GM20000 (cell line): ENCODE results near the gene DCST1.

Experiments
- DNase-seq: peaks from one replicate; pipeline ENCODE4 v3.0.0; 2012; ENCODE audit warnings: low spot score
- TF ChIP-seq, protein P1 (sequence below): IDR thresholded peaks from 2 replicates; pipeline ENCODE4 v1.5.1; 2012; ENCODE audit warnings: mild to moderate bottlenecking, control low read depth; ENCODE audit errors: extremely low read depth, missing control alignments

Gene DCST1

DNA sequence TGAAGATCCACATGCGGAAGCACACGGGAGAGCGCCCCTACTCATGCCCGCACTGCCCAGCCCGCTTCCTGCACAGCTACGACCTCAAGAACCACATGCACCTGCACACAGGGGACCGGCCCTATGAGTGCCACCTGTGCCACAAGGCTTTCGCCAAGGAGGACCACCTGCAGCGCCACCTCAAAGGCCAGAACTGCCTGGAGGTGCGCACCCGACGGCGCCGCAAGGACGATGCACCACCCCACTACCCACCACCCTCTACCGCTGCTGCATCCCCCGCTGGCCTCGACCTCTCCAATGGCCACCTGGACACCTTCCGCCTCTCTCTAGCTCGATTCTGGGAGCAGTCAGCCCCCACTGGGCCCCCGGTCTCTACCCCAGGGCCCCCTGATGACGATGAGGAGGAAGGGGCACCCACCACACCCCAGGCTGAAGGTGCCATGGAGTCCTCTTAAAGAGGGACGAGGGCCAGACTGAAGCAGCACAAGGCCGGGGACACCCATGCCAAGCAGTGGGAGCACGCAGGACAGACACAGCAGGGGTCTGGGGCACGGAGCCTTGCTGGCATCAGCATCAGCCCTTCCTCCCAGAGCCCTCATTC, 17.3 kb upstream of the DCST1 start:
- DNase-seq: no peak
- TF ChIP-seq, protein P1, sequence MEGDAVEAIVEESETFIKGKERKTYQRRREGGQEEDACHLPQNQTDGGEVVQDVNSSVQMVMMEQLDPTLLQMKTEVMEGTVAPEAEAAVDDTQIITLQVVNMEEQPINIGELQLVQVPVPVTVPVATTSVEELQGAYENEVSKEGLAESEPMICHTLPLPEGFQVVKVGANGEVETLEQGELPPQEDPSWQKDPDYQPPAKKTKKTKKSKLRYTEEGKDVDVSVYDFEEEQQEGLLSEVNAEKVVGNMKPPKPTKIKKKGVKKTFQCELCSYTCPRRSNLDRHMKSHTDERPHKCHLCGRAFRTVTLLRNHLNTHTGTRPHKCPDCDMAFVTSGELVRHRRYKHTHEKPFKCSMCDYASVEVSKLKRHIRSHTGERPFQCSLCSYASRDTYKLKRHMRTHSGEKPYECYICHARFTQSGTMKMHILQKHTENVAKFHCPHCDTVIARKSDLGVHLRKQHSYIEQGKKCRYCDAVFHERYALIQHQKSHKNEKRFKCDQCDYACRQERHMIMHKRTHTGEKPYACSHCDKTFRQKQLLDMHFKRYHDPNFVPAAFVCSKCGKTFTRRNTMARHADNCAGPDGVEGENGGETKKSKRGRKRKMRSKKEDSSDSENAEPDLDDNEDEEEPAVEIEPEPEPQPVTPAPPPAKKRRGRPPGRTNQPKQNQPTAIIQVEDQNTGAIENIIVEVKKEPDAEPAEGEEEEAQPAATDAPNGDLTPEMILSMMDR: no peak

DNA sequence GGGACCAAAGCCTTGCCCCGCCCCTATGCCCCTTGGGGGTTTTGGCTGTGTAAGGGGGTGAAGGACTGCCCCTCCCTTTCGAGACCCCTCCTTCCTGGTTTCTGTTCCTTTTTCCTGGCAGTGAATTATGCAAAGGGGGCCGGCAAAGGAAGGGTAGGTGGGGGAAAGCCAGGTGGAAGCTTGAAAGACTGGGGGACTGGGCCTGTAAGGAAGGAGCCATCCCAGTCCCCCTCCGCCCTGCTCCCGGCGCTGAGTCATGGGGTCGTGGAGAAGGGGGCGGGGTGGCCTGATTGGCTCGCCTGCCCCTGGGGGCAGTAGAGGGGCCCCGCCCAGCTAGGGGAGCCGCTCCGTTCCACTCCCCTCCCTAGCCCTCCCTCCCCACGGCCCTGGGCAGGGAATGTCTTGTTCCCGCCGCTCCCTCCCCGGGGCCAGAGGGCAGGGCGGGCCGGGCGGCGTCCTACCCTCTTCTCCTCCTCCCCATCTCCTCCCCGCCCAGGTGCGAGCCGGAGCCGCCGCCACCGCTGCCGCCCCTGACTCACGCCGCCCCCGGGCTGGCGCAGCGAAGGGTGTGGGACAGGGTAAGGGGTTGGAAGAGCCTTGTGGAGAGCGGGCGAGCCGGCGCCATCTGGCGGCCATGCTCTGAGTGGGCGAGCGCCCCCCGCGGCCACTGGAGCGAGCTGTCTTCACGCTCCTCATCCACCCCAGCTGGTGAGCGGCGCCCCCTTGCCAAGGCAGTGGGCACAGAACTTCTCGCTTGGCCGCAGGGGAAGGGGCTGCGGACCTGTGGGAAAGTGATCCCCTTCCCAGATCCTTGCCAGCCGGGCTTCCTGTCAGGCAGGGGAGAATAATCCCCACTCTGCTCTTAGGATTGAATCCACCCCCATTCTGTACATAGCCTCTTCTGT, 16.3 kb upstream of the DCST1 start:
- TF ChIP-seq, protein P1: peak; percentile 100

DNA sequence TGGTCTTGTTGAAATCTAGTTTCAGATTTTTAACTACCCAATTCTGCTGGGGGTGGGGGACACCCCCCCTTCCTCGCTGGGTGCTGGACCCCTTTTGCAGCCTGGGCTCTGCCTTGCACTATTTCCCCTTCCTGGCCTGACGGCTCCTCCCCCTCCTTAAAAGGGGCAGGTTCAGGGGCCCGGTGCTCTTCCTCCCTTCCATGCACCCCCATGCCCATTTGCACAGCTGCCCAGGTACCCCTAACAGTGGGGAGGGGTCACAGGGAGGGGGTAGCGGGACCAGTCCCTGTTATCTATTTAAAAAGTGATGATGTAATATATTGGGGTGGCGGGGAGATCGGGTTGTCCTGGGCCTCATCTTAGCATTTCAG, 15.7 kb upstream of the DCST1 start:
- peak; percentile 68 for DNase-seq
- TF ChIP-seq, protein P1: no peak

More for the DNA sequence above, 16.3 kb upstream of the DCST1 start:
- peak; percentile 89 for DNase-seq

DNA sequence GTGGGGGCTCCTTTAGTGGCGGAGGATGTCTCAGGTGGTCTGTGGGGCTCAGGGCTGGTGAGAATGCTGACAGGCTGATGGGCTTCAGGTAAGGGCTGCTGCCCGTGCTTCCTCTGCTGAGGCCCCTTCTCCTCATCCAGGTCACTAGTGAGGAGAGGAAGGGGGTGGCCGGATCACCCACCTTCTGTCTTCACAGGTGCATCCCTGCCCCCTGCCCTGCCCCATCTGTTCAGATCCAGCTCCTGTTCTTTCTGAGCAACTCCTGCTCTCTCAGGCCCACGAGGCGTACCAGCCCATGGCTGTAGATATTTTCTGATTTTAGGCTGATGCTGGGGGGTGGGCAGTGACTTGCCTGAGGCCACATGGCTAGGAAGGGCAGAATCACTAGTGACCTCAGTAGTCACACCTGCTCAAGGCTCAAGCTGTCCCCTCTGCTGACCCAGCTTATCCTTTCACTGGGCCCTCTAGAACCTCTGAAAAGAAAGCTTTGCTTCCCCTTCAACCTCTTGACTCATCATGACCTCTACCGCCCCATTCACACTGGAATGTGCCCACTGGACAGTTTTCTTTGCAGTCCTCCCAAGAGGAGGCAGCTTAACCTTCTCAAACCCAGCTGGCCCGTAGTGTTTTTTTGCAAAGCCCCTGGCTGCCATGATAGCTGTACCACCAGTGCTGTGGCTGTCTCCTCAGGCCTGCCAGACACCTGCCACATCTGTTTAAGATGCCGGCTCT, 14.8 kb upstream of the DCST1 start:
- TF ChIP-seq, protein P1: no peak

DNA sequence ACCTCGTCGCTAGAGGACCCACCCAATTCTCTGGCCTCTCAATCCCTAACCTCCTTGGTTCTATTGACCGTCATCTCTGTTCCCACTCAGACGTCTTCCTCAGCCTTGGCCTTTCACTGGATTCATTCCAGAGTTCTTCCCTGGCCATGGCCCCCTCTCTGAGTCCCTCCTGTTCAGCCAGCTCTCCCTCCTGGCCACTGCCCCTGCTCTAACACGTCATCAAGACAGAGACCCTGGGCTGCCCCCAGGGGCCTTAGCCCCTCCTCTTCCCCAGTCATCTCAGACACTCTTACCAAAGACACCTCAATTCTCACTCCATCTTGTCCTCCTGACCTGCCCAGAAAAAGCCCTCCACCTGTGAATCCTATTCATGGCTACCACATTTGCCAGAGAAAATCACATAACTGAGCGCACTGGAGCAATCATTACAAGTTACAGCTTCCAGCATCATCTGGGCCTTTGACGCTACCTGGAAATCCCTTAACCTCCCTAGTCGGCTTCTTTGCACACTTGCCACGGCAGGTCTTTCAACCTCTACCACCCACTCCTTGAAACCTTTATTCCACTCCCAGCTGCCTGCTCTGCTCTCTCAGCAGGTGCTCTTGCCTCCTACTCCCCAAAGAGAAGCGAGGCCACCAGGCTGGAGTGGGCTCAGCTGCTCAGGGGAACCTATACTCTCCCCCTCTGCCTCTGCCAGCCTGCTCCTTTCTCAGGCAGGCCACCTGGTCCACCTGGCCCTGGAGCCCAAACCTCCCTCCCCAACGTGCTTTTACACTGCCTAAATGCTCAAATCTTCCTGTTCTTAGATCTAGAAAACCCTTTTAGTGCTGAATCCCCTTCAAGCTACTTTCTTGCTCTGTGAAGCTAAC, 14.0 kb upstream of the DCST1 start:
- no peak for DNase-seq
- TF ChIP-seq, protein P1: no peak

More for the DNA sequence above, 14.8 kb upstream of the DCST1 start:
- DNase-seq: no peak

DNA sequence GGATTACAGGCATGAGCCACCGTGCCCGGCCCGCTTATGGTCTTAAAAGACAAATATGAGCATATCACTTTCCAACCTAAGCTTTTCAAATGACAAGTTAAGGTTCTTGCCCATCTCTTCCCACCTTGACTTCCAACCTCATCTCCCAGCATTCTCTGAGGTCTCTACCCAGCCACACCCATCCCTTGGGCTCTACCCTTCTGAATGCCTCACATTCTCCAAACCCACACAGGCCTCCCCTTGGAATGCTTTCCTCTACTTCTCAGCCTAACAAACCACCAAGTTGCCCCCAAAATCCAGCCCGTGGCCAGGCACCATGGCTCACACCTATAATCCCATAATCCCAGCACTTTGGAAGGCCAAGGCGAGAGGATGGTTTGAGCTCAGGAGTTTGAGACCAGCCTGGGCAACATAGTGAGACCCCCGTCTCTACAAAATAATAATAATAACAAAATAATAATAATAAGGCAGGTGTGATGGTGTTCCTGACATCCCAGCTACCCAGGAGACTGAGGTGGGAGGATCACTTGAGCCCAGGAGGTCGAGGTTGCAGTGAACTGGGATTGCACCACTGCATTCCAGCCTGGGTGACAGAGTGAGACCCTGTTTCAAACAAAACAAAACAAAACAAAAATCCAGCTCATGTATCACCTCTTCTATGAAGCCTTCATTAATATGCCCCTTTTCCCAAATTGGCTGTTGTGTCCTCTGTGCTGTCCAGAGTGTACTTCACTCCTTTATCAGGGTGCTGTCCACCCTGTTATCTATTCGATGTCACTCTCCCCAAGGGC, 11.3 kb upstream of the DCST1 start:
- TF ChIP-seq, protein P1: no peak
- DNase-seq: no peak
